Body of pancreas (tissue), 4 donors: Measurements from ENCODE around the gene ZNF780A.

Experiments
- CTCF ChIP-seq, 7 experiments: fragments of 450-650 bp in 4 of 7; fragments of 200-600 bp in 3 of 7; sonication (generic) in 3 of 7; IDR thresholded peaks; one replicate each; pipeline ENCODE4 v1.5.1; 2016 to 2019; ENCODE audit warnings: antibody characterized with exemption in 7 of 7
- POLR2A ChIP-seq, 3 donors: fragments of 450-650 bp; IDR thresholded peaks; one replicate each; pipeline ENCODE4 v1.6.1; 2016; ENCODE audit warnings: antibody characterized with exemption in 3 of 3, mild to moderate bottlenecking in 2 of 3

DNA sequence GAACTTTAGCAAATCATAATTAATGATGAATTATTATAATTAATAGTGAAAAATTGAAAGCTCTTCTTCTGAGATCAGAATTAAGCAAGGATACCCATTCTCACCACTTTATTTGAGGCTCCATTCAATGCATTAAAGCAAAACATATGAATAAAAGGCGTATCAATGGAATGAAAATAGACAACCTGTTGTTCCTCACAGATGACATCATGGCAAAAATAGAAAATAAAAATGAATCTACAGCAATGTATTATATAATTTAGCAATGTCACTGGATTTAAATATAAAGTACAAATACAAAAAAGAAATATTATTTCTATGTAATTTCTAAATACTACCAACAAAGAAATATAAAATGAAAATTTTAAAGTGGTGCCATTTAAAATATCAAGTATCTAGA, 11.1 kb upstream of the ZNF780A start:
- TF ChIP-seq CTCF (IDR thresholded peaks at IDR 0.05), result no peak
- no peak for TF ChIP-seq POLR2A (IDR thresholded peaks at IDR 0.05)
